Natural killer cell (primary cell): Measurements from ENCODE around the gene SORBS2. TPM values are rescaled to one million over a fixed set of nuclear protein-coding genes. Genes with fewer than 3 reads are reported as not detected.
"Not testable (repeated sequence)": the region's sequence is repeated elsewhere in the genome, so short reads cannot be mapped to it uniquely, and the experiment has no call there.

Source experiments
- ATAC-seq, 3 donors: fragments of 150-1000 bp in 2 of 3; fragments of 200-7000 bp in 1 of 3; cut with Tn5 transposase; 1 replicate in 1 of 3; 2 replicates in 2 of 3; pipeline ENCODE4 v1.10.0; 2021; ENCODE audit warnings: mild to moderate bottlenecking in 2 of 3, moderate library complexity in 2 of 3
- DNase-seq, 2 donors: peaks; one replicate each; pipeline versions ENCODE4 v3.0.0 to v3.0.0-alpha.2; 2013 to 2021; ENCODE audit warnings: mixed read lengths in 1 of 2
- H3K27ac ChIP-seq: one replicate; pipeline ENCODE4 v1.5.1; 2013; ENCODE audit warnings: mild to moderate bottlenecking, low read length
- H3K27me3 ChIP-seq: one replicate; pipeline ENCODE4 v1.6.1; 2013; ENCODE audit warnings: low read length; ENCODE audit not compliant: control insufficient read depth, insufficient read depth
- H3K36me3 ChIP-seq: one replicate; pipeline ENCODE4 v1.6.1; 2013; ENCODE audit warnings: low read length; ENCODE audit not compliant: control insufficient read depth, insufficient read depth
- H3K4me1 ChIP-seq: one replicate; pipeline ENCODE4 v1.6.1; 2013; ENCODE audit warnings: low read length; ENCODE audit not compliant: control insufficient read depth, insufficient read depth
- H3K4me3 ChIP-seq: one replicate; pipeline ENCODE4 v1.5.1; 2013; ENCODE audit warnings: low read length
- H3K9me3 ChIP-seq: one replicate; pipeline ENCODE4 v1.6.1; 2013; ENCODE audit warnings: low read length; ENCODE audit not compliant: control insufficient read depth, insufficient read depth
- H3K27ac Mint-ChIP-seq, 2 donors: one replicate each; pipeline ENCODE4 v1.8.0; 2022; ENCODE audit warnings: mild to moderate bottlenecking in 2 of 2, mixed read lengths in 2 of 2, moderate library complexity in 1 of 2
- H3K27me3 Mint-ChIP-seq, 2 donors: one replicate each; pipeline ENCODE4 v1.8.0; 2022; ENCODE audit warnings: low read depth in 2 of 2, mixed read lengths in 2 of 2
- H3K36me3 Mint-ChIP-seq: one replicate; pipeline ENCODE4 v1.8.0; 2022; ENCODE audit warnings: mixed read lengths
- H3K4me1 Mint-ChIP-seq, 2 donors: one replicate each; pipeline ENCODE4 v1.8.0; 2022; ENCODE audit warnings: mixed read lengths in 2 of 2
- H3K4me3 Mint-ChIP-seq: one replicate; pipeline ENCODE4 v1.8.0; 2022; ENCODE audit warnings: mild to moderate bottlenecking, moderate library complexity, mixed read lengths
- H3K9me3 Mint-ChIP-seq, 2 donors: one replicate each; pipeline ENCODE4 v1.8.0; 2022; ENCODE audit warnings: mixed read lengths in 2 of 2
- WGBS: methylation state at CpG from one replicate; pipeline ENCODE4 v1.1.7; 2013; ENCODE audit warnings: missing lambda C conversion rate; ENCODE audit not compliant: insufficient coverage; 5-methylcytosine and 5-hydroxymethylcytosine counted together
- intact Hi-C: fragments of 100-400 bp; cut with micrococcal nuclease; formaldehyde crosslinking; loops from one replicate; pipeline ENCODE4 v1.14.2; 2022
- total RNA-seq, 4 donors: library from RNA; stranded (reverse); fragments of 120-200 nt in 1 of 4; gene quantifications; one replicate each; pipeline versions ENCODE4 v1.2.3 to v1.2.4, GENCODE V29; 2013 to 2022
- TF ChIP-seq, protein P1 (sequence below): fragments of 200-600 bp; IDR thresholded peaks from one replicate; pipeline ENCODE4 v1.8.0; 2022; ENCODE audit warnings: antibody characterized with exemption

Gene SORBS2
- total RNA-seq, 3 donors from 2014 or later (not counting 1 experiment from before 2014, with no cell fraction given): 10.2 to 15.6 (median 13.5) TPM

DNA sequence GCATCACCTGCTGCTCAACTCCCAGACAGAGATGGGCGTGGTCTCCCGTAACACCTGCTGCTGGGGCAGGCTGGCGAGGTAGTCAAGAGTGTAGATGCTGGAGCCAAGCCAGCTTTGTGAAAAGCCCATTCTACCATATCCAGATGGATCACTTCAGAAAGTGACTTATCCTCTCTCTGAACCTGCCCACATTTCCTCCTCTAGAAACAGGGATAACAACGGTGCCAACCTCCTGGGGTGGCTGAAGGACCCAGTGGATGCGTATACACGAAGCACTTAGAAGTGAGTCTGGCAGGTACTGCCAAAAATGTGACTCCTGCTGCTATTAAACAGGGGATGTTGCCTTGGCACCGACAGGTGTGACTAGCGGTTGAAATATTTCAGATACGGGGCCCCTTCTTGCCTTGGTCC, 95.8 kb downstream of the SORBS2 start:
- no peaks in the 10 kb centered on the region for H3K36me3 Mint-ChIP-seq
- TF ChIP-seq, protein P1, sequence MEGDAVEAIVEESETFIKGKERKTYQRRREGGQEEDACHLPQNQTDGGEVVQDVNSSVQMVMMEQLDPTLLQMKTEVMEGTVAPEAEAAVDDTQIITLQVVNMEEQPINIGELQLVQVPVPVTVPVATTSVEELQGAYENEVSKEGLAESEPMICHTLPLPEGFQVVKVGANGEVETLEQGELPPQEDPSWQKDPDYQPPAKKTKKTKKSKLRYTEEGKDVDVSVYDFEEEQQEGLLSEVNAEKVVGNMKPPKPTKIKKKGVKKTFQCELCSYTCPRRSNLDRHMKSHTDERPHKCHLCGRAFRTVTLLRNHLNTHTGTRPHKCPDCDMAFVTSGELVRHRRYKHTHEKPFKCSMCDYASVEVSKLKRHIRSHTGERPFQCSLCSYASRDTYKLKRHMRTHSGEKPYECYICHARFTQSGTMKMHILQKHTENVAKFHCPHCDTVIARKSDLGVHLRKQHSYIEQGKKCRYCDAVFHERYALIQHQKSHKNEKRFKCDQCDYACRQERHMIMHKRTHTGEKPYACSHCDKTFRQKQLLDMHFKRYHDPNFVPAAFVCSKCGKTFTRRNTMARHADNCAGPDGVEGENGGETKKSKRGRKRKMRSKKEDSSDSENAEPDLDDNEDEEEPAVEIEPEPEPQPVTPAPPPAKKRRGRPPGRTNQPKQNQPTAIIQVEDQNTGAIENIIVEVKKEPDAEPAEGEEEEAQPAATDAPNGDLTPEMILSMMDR: no peak
- 81% methylated on average over 9 of the region's 9 CpGs for WGBS
- peaks cover 8% of the 10 kb centered on the region in 2 donors for H3K27me3 Mint-ChIP-seq
- Histone ChIP-seq H3K36me3 (no peaks in the 10 kb centered on the region), H3K27ac (no peak overlapping the region), H3K4me3 (no peak overlapping the region), H3K4me1 (peaks cover 2% of the 10 kb centered on the region), H3K9me3 (no peaks in the 10 kb centered on the region), H3K27me3 (no peaks in the 10 kb centered on the region)
- ATAC-seq (no peak), DNase-seq (no peak)
- no peak overlapping the region for H3K4me3 Mint-ChIP-seq
- intact Hi-C loops: no loop called here
- no peak overlapping the region for H3K27ac Mint-ChIP-seq
- H3K4me1 Mint-ChIP-seq: peaks cover 5 to 11% of the 10 kb centered on the region in 2 donors
- no peaks in the 10 kb centered on the region for H3K9me3 Mint-ChIP-seq

DNA sequence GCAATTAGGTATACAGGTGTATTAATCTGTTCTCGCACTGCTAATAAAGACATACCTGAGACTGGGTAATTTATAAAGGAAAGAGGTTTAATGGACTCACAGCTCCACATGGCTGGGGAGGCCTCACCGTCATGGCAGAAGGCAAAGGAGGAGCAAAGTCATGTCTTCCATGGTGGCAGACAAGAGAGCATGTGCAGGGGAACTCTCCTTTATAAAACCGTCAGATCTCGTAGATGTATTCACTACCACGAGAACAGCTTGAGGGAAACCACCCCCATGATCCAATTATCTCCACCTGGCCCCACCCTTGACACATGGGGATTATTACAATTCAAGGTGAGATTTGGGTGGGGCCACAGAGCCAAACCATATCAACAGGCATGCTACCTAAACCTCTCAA, 97.5 kb downstream of the SORBS2 start:
- H3K4me1 ChIP-seq, ATAC-seq, H3K27ac ChIP-seq, H3K36me3 ChIP-seq, H3K4me3 Mint-ChIP-seq, H3K27ac Mint-ChIP-seq, H3K9me3 ChIP-seq, DNase-seq, intact Hi-C loops, H3K27me3 ChIP-seq, H3K4me3 ChIP-seq, H3K36me3 Mint-ChIP-seq, H3K9me3 Mint-ChIP-seq: not testable (repeated sequence)
- Mint-ChIP-seq H3K27me3 (peaks cover 8 to 11% of the 10 kb centered on the region in 2 donors), H3K4me1 (peaks cover 5 to 11% of the 10 kb centered on the region in 2 donors)
- 78% methylated on average over 5 of the region's 5 CpGs for WGBS

DNA sequence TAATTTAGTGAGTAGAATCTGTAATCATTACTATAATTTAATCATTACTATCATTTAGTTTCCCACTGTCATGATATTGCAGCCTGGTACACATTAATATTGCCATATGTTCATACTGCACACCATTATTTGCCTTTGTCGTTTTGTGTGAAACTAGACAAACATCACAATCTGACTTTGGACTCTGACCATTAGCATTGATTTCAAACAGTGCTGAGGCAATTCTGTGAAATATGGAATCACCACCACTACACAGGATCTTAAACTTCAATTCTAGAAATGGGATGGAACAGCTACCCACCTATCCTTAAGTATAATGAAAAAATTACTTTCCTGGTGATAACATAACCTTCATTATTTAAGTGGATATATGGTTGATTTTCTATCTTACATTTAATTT, 98.3 kb downstream of the SORBS2 start:
- Mint-ChIP-seq H3K9me3 (no peaks in the 10 kb centered on the region), H3K27me3 (peaks cover 8 to 11% of the 10 kb centered on the region in 2 donors), H3K4me1 (peaks cover 5 to 11% of the 10 kb centered on the region in 2 donors), H3K36me3 (no peaks in the 10 kb centered on the region), H3K27ac (no peak overlapping the region), H3K4me3 (no peak overlapping the region)
- WGBS: 95% methylated on average over 1 of the region's 1 CpG
- H3K9me3 ChIP-seq: no peaks in the 10 kb centered on the region
- ATAC-seq (no peak), DNase-seq (no peak)
- intact Hi-C loops: no loop called here
- H3K36me3 ChIP-seq: no peaks in the 10 kb centered on the region
- H3K4me1 ChIP-seq: peaks cover 2% of the 10 kb centered on the region
- H3K27me3 ChIP-seq: no peaks in the 10 kb centered on the region
- H3K27ac ChIP-seq: no peak overlapping the region
- TF ChIP-seq, protein P1: no peak
- H3K4me3 ChIP-seq: no peak overlapping the region

DNA sequence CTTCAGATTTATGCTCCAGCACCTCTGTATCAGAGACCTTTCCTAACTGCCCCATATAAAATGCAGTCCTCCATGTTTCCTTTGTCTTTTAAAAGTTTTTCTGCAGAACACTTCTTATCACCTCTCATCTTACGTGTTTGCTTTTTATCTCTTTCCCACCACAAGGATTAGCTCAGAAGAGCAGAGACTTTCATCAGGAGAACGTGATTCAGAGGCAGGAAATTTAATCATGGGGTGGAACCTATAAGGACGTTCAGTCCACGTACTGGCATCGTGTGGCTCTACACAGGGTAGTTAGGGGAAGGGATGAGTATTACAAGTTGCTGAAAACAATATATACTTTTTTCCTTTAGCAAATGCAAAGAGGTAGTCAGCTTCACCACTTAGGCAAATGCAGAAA, 98.7 kb downstream of the SORBS2 start:
- TF ChIP-seq, protein P1: no peak
- Mint-ChIP-seq H3K4me1 (peaks cover 5 to 11% of the 10 kb centered on the region in 2 donors), H3K27me3 (peaks cover 8 to 11% of the 10 kb centered on the region in 2 donors), H3K36me3 (no peaks in the 10 kb centered on the region), H3K9me3 (no peaks in the 10 kb centered on the region), H3K4me3 (no peak overlapping the region), H3K27ac (no peak overlapping the region)
- no peaks in the 10 kb centered on the region for H3K27me3 ChIP-seq
- ATAC-seq (no peak), DNase-seq (no peak)
- no peak overlapping the region for H3K4me3 ChIP-seq
- H3K36me3 ChIP-seq: no peaks in the 10 kb centered on the region
- intact Hi-C loops: no loop called here
- peaks cover 2% of the 10 kb centered on the region for H3K4me1 ChIP-seq
- no peaks in the 10 kb centered on the region for H3K9me3 ChIP-seq
- no peak overlapping the region for H3K27ac ChIP-seq
- 90% methylated on average over 5 of the region's 5 CpGs for WGBS
